Measurements from ENCODE around the gene ROBO1.

DNA sequence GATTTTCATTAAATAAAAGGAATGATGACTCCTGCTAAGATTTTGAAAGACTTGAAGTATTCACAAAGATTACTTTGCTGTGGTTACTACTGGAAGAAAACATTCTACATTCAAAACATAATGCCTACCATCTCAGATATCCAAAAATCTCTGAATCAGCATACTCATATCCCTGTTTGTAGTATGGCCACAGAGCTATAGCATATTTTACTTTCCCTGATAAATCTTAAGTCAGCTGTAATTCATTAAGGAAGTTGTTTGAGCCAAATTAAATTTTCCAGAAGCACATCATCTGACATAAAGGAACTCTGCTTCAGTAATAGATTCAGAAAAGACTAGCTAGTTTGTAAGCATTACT, 942.0 kb downstream of the ROBO1 start:
- TF ChIP-seq POLR2A (IDR thresholded peaks at IDR 0.05; ENCODE audit: low read length) (no peak), GATA1 (IDR thresholded peaks at IDR 0.05; ENCODE audit: low read depth, low read length) (no peak)
